SK-N-SH (cell line): ENCODE results near the gene PPARD. TPM values are rescaled to one million over a fixed set of nuclear protein-coding genes. Genes with fewer than 3 reads are reported as not detected.

Experiments used
- CTCF ChIA-PET: fragments of 300-600, 350-600 bp; formaldehyde crosslinking; extraction: SDS; loops from one replicate; lab custom pipeline; 2021; lab: Yijun Ruan, JAX
- POLR2A ChIA-PET: fragments of 350-600 bp; sonication (Branson Sonifier 250); formaldehyde crosslinking; extraction: SDS; loops from one replicate; lab custom pipeline; 2020; ENCODE audit warnings: antibody characterized with exemption, inconsistent platforms; lab: Yijun Ruan, JAX
- DNase-seq: peaks from one replicate; pipeline ENCODE4 v3.0.0; 2012
- H2AFZ ChIP-seq: fragments of 200-600 bp; sonication (generic); 2 replicates; pipeline ENCODE4 v1.8.1; 2016; ENCODE audit warnings: antibody characterized with exemption, mild to moderate bottlenecking, low read depth
- H3F3A ChIP-seq: fragments of 200-600 bp; sonication (generic); replicated peaks from 2 replicates; pipeline ENCODE3; 2016; ENCODE audit warnings: antibody characterized with exemption, mild to moderate bottlenecking; ENCODE audit not compliant: insufficient read depth
- H3K27ac ChIP-seq, 2 experiments: fragments of 200-500 bp in 1 of 2; fragments of 200-600 bp in 1 of 2; sonication (Bioruptor generic) in 1 of 2; sonication (generic), shearing (Covaris generic) in 1 of 2; 2 replicates each; pipeline versions ENCODE4 v1.5.1 to v1.6.1; 2014 to 2016; ENCODE audit warnings: low read depth in 2 of 2, inconsistent platforms in 1 of 2, low read length in 1 of 2, mild to moderate bottlenecking in 1 of 2, mixed read lengths in 1 of 2
- H3K27me3 ChIP-seq: fragments of 200-600 bp; sonication (generic), shearing (Covaris generic); 2 replicates; pipeline ENCODE4 v1.6.1; 2016; ENCODE audit warnings: mixed run types; ENCODE audit not compliant: insufficient read depth
- H3K36me3 ChIP-seq, 2 experiments: fragments of 200-500 bp in 1 of 2; fragments of 200-600 bp in 1 of 2; sonication (Bioruptor generic) in 1 of 2; sonication (generic) in 1 of 2; replicated peaks in 1 of 2; 2 replicates each; pipeline versions ENCODE3 to v1.5.1; 2014 to 2016; ENCODE audit warnings: low read length in 1 of 2, mild to moderate bottlenecking in 1 of 2; ENCODE audit not compliant: insufficient read depth in 2 of 2, control insufficient read depth in 1 of 2
- H3K4me1 ChIP-seq, 2 experiments: fragments of 200-500 bp in 1 of 2; fragments of 200-600 bp in 1 of 2; sonication (Bioruptor generic) in 1 of 2; sonication (generic), shearing (Covaris generic) in 1 of 2; 2 replicates each; pipeline versions ENCODE4 v1.5.1 to v1.6.1; 2014 to 2016; ENCODE audit warnings: low read depth in 1 of 2, low read length in 1 of 2, mixed run types in 1 of 2; ENCODE audit not compliant: insufficient read depth in 2 of 2, control insufficient read depth in 1 of 2
- H3K4me2 ChIP-seq: fragments of 200-600 bp; sonication (generic), shearing (Covaris generic); 2 replicates; pipeline ENCODE4 v1.6.1; 2017; ENCODE audit warnings: mixed run types
- H3K4me3 ChIP-seq, 2 experiments: fragments of 200-500 bp in 1 of 2; fragments of 200-600 bp in 1 of 2; sonication (Bioruptor generic) in 1 of 2; sonication (generic), shearing (Covaris generic) in 1 of 2; 2 replicates each; pipeline versions ENCODE4 v1.5.1 to v1.8.1; 2014 to 2016; ENCODE audit warnings: low read depth in 2 of 2, inconsistent platforms in 1 of 2, low read length in 1 of 2, mild to moderate bottlenecking in 1 of 2, mixed read lengths in 1 of 2, moderate library complexity in 1 of 2
- H3K79me2 ChIP-seq: fragments of 200-600 bp; sonication (generic); 2 replicates; pipeline ENCODE4 v1.8.1; 2017; ENCODE audit warnings: mild to moderate bottlenecking; ENCODE audit not compliant: insufficient read depth
- H3K9ac ChIP-seq: fragments of 200-600 bp; sonication (generic); 2 replicates; pipeline ENCODE4 v1.6.1; 2017; ENCODE audit warnings: mixed run types
- H3K9me2 ChIP-seq: fragments of 200-600 bp; sonication (generic); 2 replicates; pipeline ENCODE4 v1.6.1; 2017; ENCODE audit warnings: mixed run types
- H3K9me3 ChIP-seq: fragments of 200-600 bp; sonication (generic); 2 replicates; pipeline ENCODE4 v1.6.1; 2017; ENCODE audit warnings: mixed run types, mild to moderate bottlenecking, moderate library complexity
- H4K20me1 ChIP-seq: fragments of 200-600 bp; sonication (generic); 2 replicates; pipeline ENCODE4 v1.6.1; 2017; ENCODE audit warnings: mild to moderate bottlenecking, mixed run types; ENCODE audit not compliant: insufficient read depth
- CHD2 ChIP-seq: fragments of 150-350 bp; IDR thresholded peaks from 2 replicates; pipeline ENCODE4 v1.6.1; 2018; ENCODE audit warnings: low read length; ENCODE audit not compliant: partially characterized antibody
- ELF1 ChIP-seq: IDR thresholded peaks from 2 replicates; pipeline ENCODE4 v1.4.0; 2012
- EP300 ChIP-seq, 2 experiments: IDR thresholded peaks; 2 replicates each; pipeline versions ENCODE4 v1.4.0 to v1.6.1; 2012; ENCODE audit warnings: borderline replicate concordance in 1 of 2, low read depth in 1 of 2, low read length in 1 of 2
- EZH2phosphoT487 ChIP-seq: fragments of 200-600 bp; sonication (generic); IDR thresholded peaks from 2 replicates; pipeline ENCODE4 v1.6.1; 2017; ENCODE audit warnings: low read depth, mixed run types, mild to moderate bottlenecking, antibody characterized with exemption, moderate library complexity, borderline replicate concordance
- JUND ChIP-seq: IDR thresholded peaks from 2 replicates; pipeline ENCODE4 v1.4.0; 2012
- MEF2A ChIP-seq: IDR thresholded peaks from 2 replicates; pipeline ENCODE4 v1.4.0; 2012; ENCODE audit warnings: low read depth, borderline replicate concordance
- NFIC ChIP-seq: IDR thresholded peaks from 2 replicates; pipeline ENCODE4 v1.4.0; 2012; ENCODE audit warnings: borderline replicate concordance
- NRF1 ChIP-seq: IDR thresholded peaks from 2 replicates; pipeline ENCODE4 v1.6.1; 2012; ENCODE audit warnings: low read depth, mild to moderate bottlenecking, low read length
- RAD21 ChIP-seq: IDR thresholded peaks from 2 replicates; pipeline ENCODE4 v1.6.1; 2012; ENCODE audit warnings: mild to moderate bottlenecking, low read length
- REST ChIP-seq: IDR thresholded peaks from 2 replicates; pipeline ENCODE4 v1.6.1; 2012; ENCODE audit warnings: mild to moderate bottlenecking, low read depth, low read length, moderate library complexity
- RXRA ChIP-seq: IDR thresholded peaks from 2 replicates; pipeline ENCODE4 v1.4.0; 2012; ENCODE audit warnings: low read depth, mild to moderate bottlenecking, borderline replicate concordance
- SIN3A ChIP-seq: IDR thresholded peaks from 2 replicates; pipeline ENCODE4 v1.6.1; 2012; ENCODE audit warnings: low read depth, mild to moderate bottlenecking, low read length, moderate library complexity, borderline replicate concordance
- SMC3 ChIP-seq: IDR thresholded peaks from 2 replicates; pipeline ENCODE4 v1.6.1; 2012; ENCODE audit warnings: low read depth, low read length, improper control_type of control experiment
- TAF1 ChIP-seq: IDR thresholded peaks from 2 replicates; pipeline ENCODE4 v1.6.1; 2012; ENCODE audit warnings: low read depth, mild to moderate bottlenecking, low read length, moderate library complexity, borderline replicate concordance
- TEAD4 ChIP-seq: IDR thresholded peaks from 2 replicates; pipeline ENCODE4 v1.4.0; 2012; ENCODE audit warnings: mild to moderate bottlenecking, borderline replicate concordance; ENCODE audit not compliant: insufficient read depth
- YY1 ChIP-seq: IDR thresholded peaks from 2 replicates; pipeline ENCODE4 v1.4.0; 2012; ENCODE audit warnings: low read depth, mild to moderate bottlenecking
- WGBS: methylation state at CpG from one replicate; pipeline ENCODE4 v1.1.6; 2017; ENCODE audit warnings: low lambda C conversion rate; 5-methylcytosine and 5-hydroxymethylcytosine counted together
- polyA plus RNA-seq, 3 experiments: library from polyadenylated mRNA; depleted of rRNA; stranded (reverse); fragments of >200 nt; gene quantifications; 2 replicates each; pipeline ENCODE4 v1.2.3, GENCODE V29; 2012
- TF ChIP-seq, protein P1 (sequence below): IDR thresholded peaks from 2 replicates; pipeline ENCODE4 v1.4.0; 2012; ENCODE audit warnings: low read depth

The PPARD gene
- polyA plus RNA-seq, 1 of the 3 experiments (the other 2 are of a cell fraction), result 13.3 TPM

DNA sequence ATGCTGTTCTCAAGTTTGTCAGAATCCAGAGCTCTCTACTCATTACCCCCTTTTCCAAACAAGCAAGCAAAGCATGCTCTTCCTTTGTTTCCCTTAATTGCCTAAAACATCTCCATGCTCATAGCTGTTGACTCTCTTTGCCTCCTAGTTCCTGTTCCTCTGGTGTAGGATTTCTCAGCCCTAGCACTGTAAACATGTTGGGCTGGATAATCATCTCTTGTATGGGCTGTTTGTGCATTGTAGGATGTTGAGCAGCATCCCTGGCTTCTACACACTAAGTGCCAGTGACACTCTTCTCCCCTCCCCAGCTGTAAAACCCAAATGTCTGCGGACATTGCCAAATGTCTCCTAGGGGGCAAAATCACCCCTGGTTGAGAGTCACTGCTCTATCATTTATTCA lies 14.0 kb downstream of the PPARD start:
- 92% methylated on average over 1 of the region's 1 CpG for WGBS
- Histone ChIP-seq H3K36me3 (peaks cover 9 to 31% of the 10 kb centered on the region in 2 experiments), H3F3A (no peaks in the 10 kb centered on the region), H3K9ac (no peak overlapping the region), H3K27ac (no peak overlapping the region), H3K79me2 (peaks cover 26% of the 10 kb centered on the region), H4K20me1 (no peaks in the 10 kb centered on the region; the same call in 1 of the 2 replicates), H2AFZ (no peak overlapping the region)
- ChIA-PET CTCF (interaction anchor here (0.6 to 2.5 kb wide), 5 partner anchors 10 to 93 kb away, joined by 3 to 12 read pairs (median 7); partner anchors contain the start of gene PPARD), POLR2A (no interaction called here)
- DNase-seq, result no peak
- TF ChIP-seq TEAD4, result no peak
- TF ChIP-seq SMC3, result no peak
- TF ChIP-seq ELF1, result no peak
- TF ChIP-seq, all 33 proteins: peak for 0
- no peak overlapping the region for H3K4me3 ChIP-seq
- no peaks in the 10 kb centered on the region for H3K9me2 ChIP-seq
- H3K9me3 ChIP-seq, result no peaks in the 10 kb centered on the region
- no peak overlapping the region for H3K4me2 ChIP-seq
- H3K27me3 ChIP-seq, result no peaks in the 10 kb centered on the region
- H3K4me1 ChIP-seq, result peaks cover 11 to 27% of the 10 kb centered on the region in 2 experiments; a peak in 1 of 4 replicates

DNA sequence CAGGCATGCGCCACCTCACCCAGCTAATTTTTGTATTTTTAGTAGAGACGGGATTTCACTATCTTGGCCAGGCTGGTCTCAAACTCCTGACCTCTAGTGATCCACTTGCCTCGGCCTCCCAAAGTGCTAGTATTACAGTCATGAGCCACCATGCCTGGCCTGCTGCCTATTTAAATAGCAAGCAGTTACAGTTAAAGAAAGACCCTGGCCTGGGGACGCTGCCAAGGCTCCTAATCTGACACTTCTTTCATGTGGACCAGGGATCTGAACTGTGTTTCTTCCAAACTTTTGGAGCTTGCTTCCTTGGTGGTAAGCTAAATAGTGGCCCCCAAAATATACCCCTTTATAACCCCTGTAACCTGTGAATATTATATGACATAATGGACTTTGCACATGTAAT lies 15.3 kb downstream of the PPARD start:
- no peak overlapping the region for H3K9ac ChIP-seq
- H4K20me1 ChIP-seq, result no peaks in the 10 kb centered on the region; the same call in 1 of the 2 replicates
- ChIA-PET POLR2A (no interaction called here), CTCF (no interaction called here)
- peaks cover 14% of the 10 kb centered on the region; the same call in 1 of the 2 replicates for H3K79me2 ChIP-seq
- H2AFZ ChIP-seq, result no peak overlapping the region
- no peaks in the 10 kb centered on the region for H3K27me3 ChIP-seq
- no peak overlapping the region; a peak in 1 of 4 replicates for H3K27ac ChIP-seq
- no peaks in the 10 kb centered on the region for H3K9me2 ChIP-seq
- no peaks in the 10 kb centered on the region for H3F3A ChIP-seq
- peaks cover 11 to 37% of the 10 kb centered on the region in 2 experiments; a peak in 1 of 4 replicates for H3K4me1 ChIP-seq
- H3K4me2 ChIP-seq, result no peak overlapping the region
- H3K4me3 ChIP-seq, result no peak overlapping the region
- 92% methylated on average over 4 of the region's 4 CpGs for WGBS
- H3K9me3 ChIP-seq, result no peaks in the 10 kb centered on the region
- TF ChIP-seq, protein P1, sequence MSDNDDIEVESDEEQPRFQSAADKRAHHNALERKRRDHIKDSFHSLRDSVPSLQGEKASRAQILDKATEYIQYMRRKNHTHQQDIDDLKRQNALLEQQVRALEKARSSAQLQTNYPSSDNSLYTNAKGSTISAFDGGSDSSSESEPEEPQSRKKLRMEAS, result no peak
- TF ChIP-seq MEF2A (no peak), CHD2 (no peak), TAF1 (no peak), YY1 (no peak), NRF1 (no peak), SMC3 (no peak), JUND (no peak), RXRA (no peak), EZH2phosphoT487 (no peak), EP300 (IDR thresholded peaks at IDR 0.05; ENCODE audit: borderline replicate concordance in 1 of 2, low read depth in 1 of 2, low read length in 1 of 2) (no peak), NFIC (no peak), RAD21 (no peak), ELF1 (no peak), SIN3A (no peak), REST (no peak), TEAD4 (no peak)
- no peak for DNase-seq
- H3K36me3 ChIP-seq, result peaks cover 9 to 21% of the 10 kb centered on the region in 2 experiments
